Measurements from ENCODE around the gene RIMBP2. TPM values are rescaled to one million over a fixed set of nuclear protein-coding genes. Genes with fewer than 3 reads are reported as not detected.

RIMBP2 gene
- total RNA-seq, 1 experiment from 2014 or later = 0.97 TPM

DNA sequence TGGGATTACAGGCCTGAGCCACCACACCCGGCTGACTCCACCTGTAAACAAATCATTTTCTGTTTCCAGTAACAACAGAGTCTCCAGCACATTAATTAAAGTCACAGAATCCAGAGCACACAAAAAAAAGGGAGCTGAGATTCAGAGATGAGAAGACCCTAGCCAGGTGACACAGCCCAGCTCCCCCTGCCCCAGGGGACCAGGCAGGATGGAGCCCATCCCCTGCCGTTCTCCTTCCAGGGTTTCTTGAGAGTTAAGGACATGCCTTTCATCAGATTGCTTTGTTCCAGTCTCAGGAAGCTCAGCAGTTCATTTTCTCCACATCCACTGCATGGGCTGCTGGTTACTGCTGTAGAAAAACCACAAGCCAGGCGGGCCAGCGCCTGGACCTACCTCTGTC, 81.2 kb downstream of the RIMBP2 start:
- DNase-seq (ENCODE audit: low spot score) = no peak

DNA sequence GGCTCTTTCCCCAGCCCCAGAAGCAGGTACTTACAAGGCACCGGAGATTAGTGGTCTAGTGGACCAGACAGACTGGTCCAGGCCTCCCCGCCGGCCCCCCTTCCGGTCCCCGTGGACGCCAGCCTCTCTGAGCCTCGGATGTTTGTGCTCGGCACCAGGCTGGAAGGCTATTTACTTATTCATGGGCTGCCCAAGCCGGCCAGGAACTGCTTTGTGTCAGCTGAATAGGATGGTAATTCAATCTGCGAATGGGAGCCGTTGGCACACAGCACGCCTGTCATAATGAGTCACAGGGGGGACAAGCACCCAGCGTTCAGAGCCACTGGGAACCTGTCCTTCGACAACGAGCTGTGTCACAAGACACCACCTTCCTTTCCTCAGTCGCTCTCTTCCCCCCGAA, 82.3 kb downstream of the RIMBP2 start:
- DNase-seq (ENCODE audit: low spot score) = no peak

GRCh38 chr12:130632642-130633041, 83.5 kb downstream of the RIMBP2 start:
- peak; percentile 16 for DNase-seq (ENCODE audit: low spot score)

DNA sequence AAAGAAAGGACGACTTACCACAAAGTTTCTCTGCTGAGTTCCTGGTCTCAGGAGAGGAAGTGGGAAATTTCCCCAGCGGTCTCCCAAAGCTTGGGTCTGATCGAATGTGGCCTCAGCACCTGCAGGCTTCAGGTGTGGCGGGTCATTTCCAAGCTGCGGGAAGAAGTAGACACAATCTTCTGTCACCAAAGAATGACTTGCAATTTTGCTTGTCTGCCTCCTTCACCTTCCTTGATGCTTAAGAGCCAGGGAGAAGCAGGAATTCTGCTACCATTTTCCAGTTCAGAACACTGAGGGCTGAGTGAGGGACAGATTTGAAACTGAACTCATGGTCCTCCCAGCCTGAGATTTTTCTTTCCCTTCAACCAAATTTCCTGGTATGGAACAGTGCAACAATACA, 87.8 kb downstream of the RIMBP2 start:
- no peak for DNase-seq (ENCODE audit: low spot score)

- no peak for DNase-seq (ENCODE audit: low spot score)
Measured at GRCh38 chr12:130627175-130627574, 88.9 kb downstream of the RIMBP2 start.

DNA sequence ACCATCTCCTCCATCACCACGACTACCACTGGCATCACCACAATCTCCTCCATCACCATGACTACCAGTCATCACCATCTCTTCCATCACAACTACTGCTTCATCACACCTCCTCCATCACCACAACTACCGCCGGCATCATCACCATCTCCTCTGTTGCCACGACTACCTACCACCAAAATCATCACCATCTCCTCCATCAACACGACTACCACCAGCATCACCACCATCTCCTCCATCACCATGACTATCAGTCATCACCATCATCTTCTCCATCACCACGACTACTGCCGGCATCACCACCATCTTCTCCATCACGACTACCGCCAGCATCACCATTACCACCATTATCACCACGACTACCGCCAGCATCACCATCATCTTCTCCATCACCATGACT, 89.5 kb downstream of the RIMBP2 start:
- no peak for DNase-seq (ENCODE audit: low spot score)

- no peak for DNase-seq (ENCODE audit: low spot score)
Measured at GRCh38 chr12:130625201-130625600, 90.9 kb downstream of the RIMBP2 start.

- no peak for DNase-seq (ENCODE audit: low spot score)
Measured at GRCh38 chr12:130622803-130623202, 93.3 kb downstream of the RIMBP2 start.

DNA sequence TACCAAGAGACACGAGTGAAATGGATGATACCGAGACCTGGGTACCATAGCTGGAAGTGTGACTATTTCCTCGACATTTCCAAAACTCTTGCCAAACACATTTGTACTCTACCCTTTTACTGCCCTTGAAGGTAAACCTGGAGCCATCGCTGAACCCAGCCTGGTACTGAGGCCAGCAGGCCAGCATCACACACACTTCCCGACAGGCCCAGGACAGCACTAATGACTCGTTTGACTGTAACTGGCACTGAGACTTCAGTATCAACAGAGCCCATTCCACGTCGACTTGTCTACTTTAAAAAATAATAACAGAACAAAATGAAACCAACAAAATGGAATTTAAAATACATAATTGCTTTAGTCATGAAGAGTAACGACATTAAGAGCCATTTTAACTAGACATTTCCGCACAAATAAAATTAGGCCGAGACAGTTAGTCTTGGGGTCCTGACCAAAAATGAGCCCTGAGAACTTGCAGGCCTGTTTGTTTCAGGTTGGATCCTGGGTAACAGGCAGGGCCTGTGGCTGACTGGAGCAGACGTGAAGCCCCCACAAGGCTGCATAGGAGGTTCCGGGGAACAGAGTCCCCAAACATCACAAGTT, 94.3 kb downstream of the RIMBP2 start:
- DNase-seq (ENCODE audit: low spot score) = no peak

- no peak for DNase-seq (ENCODE audit: low spot score)
Measured at GRCh38 chr12:130620756-130621155, 95.3 kb downstream of the RIMBP2 start.

- no peak for DNase-seq (ENCODE audit: low spot score)
Measured at GRCh38 chr12:130620281-130620680, 95.8 kb downstream of the RIMBP2 start.

GRCh38 chr12:130619385-130620001, 96.6 kb downstream of the RIMBP2 start:
- DNase-seq (ENCODE audit: low spot score) = no peak

- DNase-seq (ENCODE audit: low spot score) = no peak
Measured at GRCh38 chr12:130617219-130617618, 98.9 kb downstream of the RIMBP2 start.

DNA sequence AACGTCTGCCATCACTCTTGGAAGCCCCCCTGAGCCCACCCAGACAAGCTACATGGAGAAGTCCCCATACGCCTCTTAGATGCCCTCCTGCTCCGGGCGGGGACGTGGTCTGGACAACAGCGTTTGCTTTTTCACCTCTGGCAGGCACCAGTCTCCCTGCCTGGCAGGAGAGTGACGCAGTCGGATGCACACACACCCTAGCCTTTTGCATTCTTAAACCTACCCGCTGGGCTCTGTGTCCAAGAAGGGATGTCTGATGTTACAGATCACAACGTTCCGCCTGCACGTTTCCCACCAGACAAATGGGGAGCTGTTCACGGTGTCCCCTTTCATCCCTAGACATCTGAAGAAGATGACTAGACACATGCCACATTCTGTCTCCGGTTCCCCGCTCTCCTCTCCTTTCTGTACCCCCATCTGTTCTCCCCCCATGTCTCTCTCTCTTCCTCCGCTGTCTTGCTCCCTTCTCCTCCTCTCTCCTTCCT, 100.2 kb downstream of the RIMBP2 start:
- DNase-seq (ENCODE audit: low spot score) = no peak

DNA sequence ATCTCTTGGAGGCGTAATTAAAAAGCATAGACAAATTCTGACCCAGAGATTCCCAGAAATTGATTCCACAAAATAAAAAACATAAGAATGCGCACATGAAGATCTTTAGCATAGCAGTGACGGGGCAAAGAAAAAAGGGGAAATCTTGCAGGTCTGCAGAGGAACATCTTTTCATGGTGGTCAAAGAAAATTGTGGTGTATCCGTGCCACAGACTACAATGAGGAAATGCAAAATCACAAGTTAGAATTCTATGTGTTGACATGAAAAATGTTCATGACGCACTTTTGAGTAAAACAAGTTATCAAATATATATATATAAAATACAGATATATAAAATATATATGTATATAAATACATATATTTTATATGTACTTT, 101.6 kb downstream of the RIMBP2 start:
- DNase-seq (ENCODE audit: low spot score) = no peak

DNA sequence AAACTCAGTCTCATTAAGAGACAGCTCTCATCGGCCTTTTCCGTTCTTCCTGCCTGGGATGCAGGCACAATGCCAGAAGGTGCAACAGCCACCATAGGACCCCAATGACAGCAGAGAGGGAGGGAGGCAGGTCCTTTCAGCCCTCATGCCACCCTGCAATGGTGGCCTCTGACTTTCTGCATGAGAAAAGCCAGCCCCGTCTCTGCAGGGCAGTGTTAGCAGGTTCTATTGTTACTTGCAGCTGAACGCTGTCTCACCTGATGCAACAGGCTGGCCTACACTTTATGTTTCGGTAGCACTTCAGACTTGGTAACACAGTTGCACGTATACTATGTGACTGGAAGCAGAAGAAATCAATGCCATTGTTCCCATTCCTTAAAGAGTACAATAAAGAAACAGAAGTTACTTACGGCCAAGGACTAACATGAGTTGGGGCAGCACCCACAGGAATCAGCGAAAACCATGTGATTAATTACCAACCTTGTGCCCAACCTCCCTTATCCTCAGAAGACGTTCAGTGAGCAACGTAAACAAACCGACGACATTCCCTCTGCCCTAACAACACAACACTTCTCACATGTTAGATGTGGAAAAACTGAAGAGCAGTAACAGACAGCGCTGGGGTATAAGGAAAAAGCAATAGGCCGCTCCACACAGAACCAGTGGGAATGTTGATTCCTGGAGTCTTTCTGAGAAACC, 102.1 kb downstream of the RIMBP2 start:
- DNase-seq (ENCODE audit: low spot score) = no peak

GRCh38 chr12:130613131-130613530, 103.0 kb downstream of the RIMBP2 start:
- DNase-seq (ENCODE audit: low spot score) = no peak

DNA sequence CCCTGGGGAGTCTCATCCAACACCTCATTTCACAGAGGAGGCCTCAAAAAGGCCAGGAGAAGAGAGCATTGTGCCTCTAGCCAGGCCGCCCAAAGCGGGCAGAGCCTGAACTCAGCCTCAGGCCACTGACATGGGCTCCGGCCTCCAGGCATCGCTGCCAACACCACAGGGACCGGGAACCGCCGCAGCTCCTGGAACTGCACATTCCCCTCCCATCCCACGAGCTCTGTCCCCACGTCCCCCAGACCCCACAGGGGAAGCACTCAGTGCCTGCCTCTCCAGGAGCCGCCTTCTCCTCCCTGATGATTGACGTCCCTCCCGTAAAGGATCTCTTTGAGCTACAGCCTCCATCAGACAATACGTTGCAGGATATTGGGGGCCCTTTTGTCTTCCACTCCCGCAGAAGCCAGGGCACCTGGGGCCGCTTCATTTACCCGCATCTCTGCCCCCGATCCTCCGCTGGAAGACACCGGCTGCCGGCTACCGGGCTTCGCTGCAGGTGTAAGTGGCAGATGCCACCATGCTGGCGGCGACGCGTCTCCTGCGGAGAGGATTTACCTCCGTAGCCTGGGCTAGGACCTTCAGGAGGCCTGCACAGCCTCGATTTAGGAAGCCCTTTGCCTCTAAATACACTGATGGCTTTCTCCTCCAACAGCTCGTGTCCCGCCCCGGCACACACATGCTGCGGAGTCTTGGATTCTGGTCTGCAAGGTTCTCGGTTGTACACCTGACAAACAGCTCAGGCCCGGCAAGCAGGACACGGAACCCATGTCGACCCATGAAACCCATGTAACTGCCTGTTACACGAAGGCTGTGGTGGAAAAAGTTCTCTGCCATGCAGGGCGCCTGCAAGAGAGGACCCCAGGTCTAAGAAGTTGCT, 104.8 kb downstream of the RIMBP2 start:
- no peak for DNase-seq (ENCODE audit: low spot score)

- no peak for DNase-seq (ENCODE audit: low spot score)
Measured at GRCh38 chr12:130609966-130610365, 106.1 kb downstream of the RIMBP2 start.

DNA sequence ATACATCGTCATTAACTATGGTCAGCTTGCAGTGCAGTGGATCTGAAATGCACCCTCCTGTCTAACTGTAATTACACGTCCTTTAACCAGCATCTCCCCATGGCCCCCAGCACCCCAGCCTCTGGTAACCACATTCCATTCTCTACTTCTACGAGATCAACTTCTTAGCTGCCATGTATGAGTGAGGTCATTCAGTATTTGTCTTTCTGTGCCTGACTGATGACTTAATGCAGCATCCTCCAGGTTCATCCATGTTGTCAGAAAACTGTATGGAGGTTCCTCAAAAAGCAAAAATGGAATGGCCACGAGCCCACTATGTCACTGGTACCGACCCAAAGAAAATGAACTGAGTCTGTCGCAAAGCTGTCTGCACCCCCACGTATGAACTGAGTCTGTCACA, 107.3 kb downstream of the RIMBP2 start:
- DNase-seq (ENCODE audit: low spot score) = no peak

DNA sequence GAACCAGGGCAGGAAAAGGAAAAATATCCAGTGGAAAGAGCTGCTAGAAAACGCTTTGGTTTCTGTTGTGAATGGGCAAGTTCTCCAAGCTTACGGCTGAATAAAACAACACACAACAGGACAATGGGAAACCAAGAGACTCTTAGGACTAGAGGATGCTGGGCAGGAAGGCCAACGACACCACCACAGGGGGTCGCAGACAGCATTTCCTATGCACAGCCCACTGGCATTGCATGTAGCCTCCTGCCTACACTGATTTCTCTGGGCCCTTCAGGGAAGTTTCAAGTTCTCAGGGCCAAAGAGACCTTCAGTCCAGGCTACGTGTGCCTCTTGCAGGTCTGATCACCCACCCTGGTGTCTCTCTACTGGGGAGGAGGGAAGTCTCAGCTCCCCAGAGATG, 108.0 kb downstream of the RIMBP2 start:
- no peak for DNase-seq (ENCODE audit: low spot score)

DNA sequence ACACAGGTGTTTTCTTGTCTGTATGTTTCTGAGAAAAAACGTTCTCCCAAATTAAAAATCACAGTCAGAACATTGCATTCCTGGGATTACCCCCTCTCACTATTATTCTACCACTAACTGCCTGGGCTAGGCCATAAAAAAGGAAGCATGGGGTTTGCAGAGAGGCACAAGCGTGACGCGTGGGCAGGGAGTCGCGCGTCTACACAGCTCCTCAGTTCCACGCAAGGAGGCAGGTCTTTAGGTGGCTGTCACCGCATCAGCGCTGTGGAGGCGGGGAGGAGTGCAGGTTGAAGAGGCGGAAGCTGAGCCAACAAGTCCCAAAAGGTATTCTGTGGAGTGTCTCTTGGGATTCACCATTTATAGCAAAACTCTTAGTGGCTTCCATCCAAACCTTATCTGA, 109.9 kb downstream of the RIMBP2 start:
- no peak for DNase-seq (ENCODE audit: low spot score)
